Activated CD4-positive, alpha-beta memory T cell treated with anti-CD3 and anti-CD28 coated beads for 36 hours (primary cell): Measurements from ENCODE around the gene NSD1. TPM values are rescaled to one million over a fixed set of nuclear protein-coding genes. Genes with fewer than 3 reads are reported as not detected.
"Not testable (repeated sequence)": the region's sequence is repeated elsewhere in the genome, so short reads cannot be mapped to it uniquely, and the experiment has no call there.

Source experiments
- CTCF ChIA-PET: fragments of 350-600 bp; sonication (Branson Sonifier 250); formaldehyde crosslinking; loops from one replicate; lab custom pipeline; 2021; ENCODE audit warnings: antibody characterized with exemption, inconsistent platforms; lab: Charles Lee
- POLR2A ChIA-PET: fragments of 350-600 bp; sonication (Branson Sonifier 250); formaldehyde crosslinking; loops from one replicate; lab custom pipeline; 2021; ENCODE audit warnings: antibody characterized with exemption; lab: Charles Lee
- DNase-seq: peaks from one replicate; pipeline ENCODE4 v3.0.0-alpha.2; 2020
- H3K27ac Mint-ChIP-seq: one replicate; pipeline ENCODE4 v1.8.0; 2021; ENCODE audit warnings: mixed read lengths
- H3K27me3 Mint-ChIP-seq: one replicate; pipeline ENCODE4 v1.8.0; 2021; ENCODE audit warnings: mixed read lengths
- H3K36me3 Mint-ChIP-seq: one replicate; pipeline ENCODE4 v1.8.0; 2021; ENCODE audit warnings: mixed read lengths
- H3K4me1 Mint-ChIP-seq: one replicate; pipeline ENCODE4 v1.8.0; 2021; ENCODE audit warnings: low read depth, mixed read lengths
- H3K4me3 Mint-ChIP-seq: one replicate; pipeline ENCODE4 v1.8.0; 2021; ENCODE audit warnings: mild to moderate bottlenecking, mixed read lengths
- H3K9me3 Mint-ChIP-seq: one replicate; pipeline ENCODE4 v1.8.0; 2021; ENCODE audit warnings: mixed read lengths
- intact Hi-C: fragments of 100-400 bp; cut with micrococcal nuclease; formaldehyde crosslinking; loops from one replicate; pipeline ENCODE4 v1.15.1; 2023
- total RNA-seq, 2 experiments: library from RNA; stranded (reverse); gene quantifications; one replicate each; pipeline ENCODE4 v1.2.3, GENCODE V29; 2021

NSD1 gene
- total RNA-seq, 2 experiments from 2014 or later: 54.6 to 55.5 TPM

DNA sequence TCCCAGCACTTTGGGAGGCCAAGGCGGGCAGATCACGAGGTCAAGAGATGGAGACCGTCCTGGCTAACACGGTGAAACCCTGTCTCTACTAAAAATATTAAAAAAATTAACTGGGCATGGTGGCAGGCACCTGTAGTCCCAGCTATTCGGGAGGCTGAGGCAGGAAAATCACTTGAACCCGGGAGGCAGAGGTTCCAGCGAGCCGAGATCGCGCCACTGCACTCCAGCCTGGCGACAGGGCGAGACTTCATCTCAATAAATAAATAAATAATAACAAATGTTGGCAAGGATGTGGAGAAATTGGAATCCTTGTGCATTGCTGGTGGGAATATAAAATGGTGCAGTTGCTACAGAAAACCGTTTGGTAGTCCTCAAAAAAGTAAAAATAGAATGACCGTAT, 209.4 kb downstream of the NSD1 start:
- H3K9me3 Mint-ChIP-seq, H3K27me3 Mint-ChIP-seq, H3K27ac Mint-ChIP-seq, POLR2A ChIA-PET, DNase-seq, intact Hi-C loops, H3K4me3 Mint-ChIP-seq: not testable (repeated sequence)
- CTCF ChIA-PET: interaction anchor here (0.6 to 1.2 kb wide), 2 partner anchors 7 to 623 kb away, joined by 3 read pairs; no protein-coding TSS in a partner anchor
- Mint-ChIP-seq H3K4me1 (peaks cover 35% of the 10 kb centered on the region), H3K36me3 (peaks cover 33% of the 10 kb centered on the region)

DNA sequence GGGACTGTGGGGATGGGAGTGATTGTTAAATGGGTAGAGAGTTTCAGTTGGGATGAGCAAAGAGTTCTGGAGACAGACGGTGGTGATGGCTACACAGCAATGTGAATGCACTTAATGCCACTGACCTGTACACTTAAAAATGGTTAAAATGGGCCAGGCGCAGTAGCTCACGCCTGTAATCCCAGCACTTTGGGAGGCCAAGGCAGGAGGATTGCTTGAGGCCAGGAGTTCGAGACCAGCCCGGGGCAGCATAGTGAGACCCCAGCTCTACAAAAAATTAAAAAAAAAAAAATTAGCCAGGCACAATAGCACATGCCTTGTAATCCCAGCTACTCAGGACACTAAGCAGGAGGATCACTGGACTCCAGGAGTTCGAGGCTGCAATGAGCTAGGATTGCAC, 210.2 kb downstream of the NSD1 start:
- H3K4me1 Mint-ChIP-seq: peaks cover 37% of the 10 kb centered on the region

DNA sequence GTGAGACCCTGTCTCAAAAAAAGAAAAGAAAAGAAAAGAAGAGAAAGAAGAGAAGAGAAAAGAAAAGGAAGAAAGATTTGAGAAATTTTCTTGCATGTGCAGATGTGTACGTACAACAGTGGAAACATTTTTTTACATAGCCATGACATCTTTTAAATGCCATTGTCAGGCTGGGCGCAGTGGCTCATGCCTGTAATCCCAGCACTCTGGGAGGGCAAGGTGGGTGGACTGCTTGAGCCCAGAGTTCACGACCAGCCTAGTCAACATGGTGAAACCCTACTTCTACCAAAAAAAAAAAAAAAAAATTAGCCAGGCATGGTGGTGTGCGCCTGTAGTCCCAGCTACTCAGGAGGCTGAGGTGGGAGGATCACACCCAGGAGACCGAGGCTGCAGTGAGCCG, 211.3 kb downstream of the NSD1 start:
- ChIA-PET CTCF (no interaction called here), POLR2A (interaction anchor here (0.6 kb wide), 1 partner anchor 35 kb away, joined by 4 read pairs; no protein-coding TSS in a partner anchor)
- intact Hi-C loops: no loop called here
- no peaks in the 10 kb centered on the region for H3K27me3 Mint-ChIP-seq
- H3K27ac Mint-ChIP-seq: no peak overlapping the region
- H3K9me3 Mint-ChIP-seq: no peaks in the 10 kb centered on the region
- H3K36me3 Mint-ChIP-seq: peaks cover 24% of the 10 kb centered on the region
- DNase-seq: no peak
- H3K4me3 Mint-ChIP-seq: no peak overlapping the region
- peaks cover 40% of the 10 kb centered on the region for H3K4me1 Mint-ChIP-seq

More for the DNA sequence above, 210.2 kb downstream of the NSD1 start:
- no peaks in the 10 kb centered on the region for H3K9me3 Mint-ChIP-seq
- intact Hi-C loops: no loop called here
- peaks cover 33% of the 10 kb centered on the region for H3K36me3 Mint-ChIP-seq
- H3K27me3 Mint-ChIP-seq: no peaks in the 10 kb centered on the region
- POLR2A ChIA-PET: no interaction called here
- no peak for DNase-seq
- no peak overlapping the region for H3K27ac Mint-ChIP-seq
- CTCF ChIA-PET: interaction anchor here (0.5 to 0.8 kb wide), 2 partner anchors 8 to 406 kb away, joined by 3 read pairs; no protein-coding TSS in a partner anchor
- H3K4me3 Mint-ChIP-seq: no peak overlapping the region

DNA sequence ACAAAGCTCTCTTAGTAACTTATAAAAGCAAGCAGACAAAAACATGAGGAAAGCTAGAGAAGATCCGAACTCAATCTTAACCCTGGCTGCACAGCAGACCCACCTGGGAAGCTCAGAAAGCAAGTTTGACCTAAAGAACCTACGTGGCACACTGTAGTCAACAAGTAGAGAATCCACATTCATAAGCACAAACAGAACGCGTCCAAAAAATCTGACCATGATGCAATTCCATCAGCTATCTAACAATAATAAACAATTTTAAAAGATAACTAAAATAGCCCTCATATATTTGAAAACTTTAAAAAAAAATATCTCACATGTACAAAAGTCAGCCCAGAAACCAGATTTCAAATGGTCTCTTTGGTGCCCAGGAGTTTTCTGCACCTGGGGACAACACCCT, 213.2 kb downstream of the NSD1 start:
- intact Hi-C loops: no loop called here
- peaks cover 45% of the 10 kb centered on the region for H3K4me1 Mint-ChIP-seq
- H3K27ac Mint-ChIP-seq: peak overlapping the region; percentile 35
- CTCF ChIA-PET: interaction anchor here (0.5 to 1.8 kb wide), 11 partner anchors 13 to 154 kb away, joined by 3 to 6 read pairs (median 3); partner anchors contain the start of gene SLC34A1
- peaks cover 15% of the 10 kb centered on the region for H3K36me3 Mint-ChIP-seq
- no peak overlapping the region for H3K4me3 Mint-ChIP-seq
- DNase-seq: no peak
- no peaks in the 10 kb centered on the region for H3K9me3 Mint-ChIP-seq
- POLR2A ChIA-PET: no interaction called here
- no peaks in the 10 kb centered on the region for H3K27me3 Mint-ChIP-seq

DNA sequence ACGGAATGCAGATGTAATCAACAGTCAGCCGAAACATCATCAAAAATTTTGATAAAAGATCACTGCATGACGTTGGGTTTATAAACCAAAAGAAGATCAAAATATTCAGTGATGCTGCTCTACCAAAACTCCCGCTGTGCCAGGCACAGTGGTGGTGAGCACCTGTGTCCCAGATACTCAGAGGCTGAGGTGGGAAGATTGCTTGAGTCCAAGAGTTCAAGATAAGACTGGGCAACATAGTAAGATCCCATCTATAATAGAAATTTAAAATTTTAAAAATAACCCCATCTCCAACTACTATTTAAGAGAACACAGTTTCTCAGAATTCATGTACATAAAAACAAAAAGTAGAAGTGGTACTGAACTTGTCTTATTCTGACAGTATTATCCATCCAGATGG, 214.1 kb downstream of the NSD1 start:
- no peak for DNase-seq
- H3K9me3 Mint-ChIP-seq: no peaks in the 10 kb centered on the region
- CTCF ChIA-PET: interaction anchor here (1.2 kb wide), 2 partner anchors 43 to 55 kb away, joined by 3 to 4 read pairs; no protein-coding TSS in a partner anchor
- intact Hi-C loops: no loop called here
- no peak overlapping the region for H3K4me3 Mint-ChIP-seq
- peaks cover 13% of the 10 kb centered on the region for H3K36me3 Mint-ChIP-seq
- POLR2A ChIA-PET: interaction anchor here (0.5 kb wide), 1 partner anchor 37 kb away, joined by 3 read pairs; the partner anchor contains the start of gene SLC34A1
- peaks cover 49% of the 10 kb centered on the region for H3K4me1 Mint-ChIP-seq
- H3K27me3 Mint-ChIP-seq: no peaks in the 10 kb centered on the region
- peak overlapping the region; percentile 55 for H3K27ac Mint-ChIP-seq

DNA sequence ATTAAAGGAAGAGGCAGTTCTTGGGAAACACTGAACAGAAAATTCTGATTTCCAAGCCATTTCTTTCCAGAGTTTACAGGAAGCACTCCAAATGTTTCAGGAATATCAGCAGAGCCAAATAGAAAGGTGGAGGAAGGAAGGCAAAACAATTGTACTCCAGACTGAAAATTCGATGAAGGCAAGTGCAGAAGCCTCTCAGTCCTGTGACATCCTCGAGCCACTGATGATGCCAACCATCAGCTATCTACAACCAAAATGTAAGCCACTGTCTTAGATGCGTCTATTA, 215.7 kb downstream of the NSD1 start:
- DNase-seq: no peak
- H3K4me3 Mint-ChIP-seq: no peak overlapping the region
- H3K27ac Mint-ChIP-seq: no peak overlapping the region
- intact Hi-C loops: no loop called here
- H3K9me3 Mint-ChIP-seq: no peaks in the 10 kb centered on the region
- H3K27me3 Mint-ChIP-seq: no peaks in the 10 kb centered on the region
- ChIA-PET POLR2A (interaction anchor here (0.7 kb wide), 1 partner anchor 833 kb away, joined by 3 read pairs; no protein-coding TSS in a partner anchor), CTCF (interaction anchor here (1.2 to 5.7 kb wide), 7 partner anchors 21 to 152 kb away, joined by 3 to 33 read pairs (median 4); no protein-coding TSS in a partner anchor)
- peaks cover 46% of the 10 kb centered on the region for H3K4me1 Mint-ChIP-seq
- peaks cover 8% of the 10 kb centered on the region for H3K36me3 Mint-ChIP-seq

DNA sequence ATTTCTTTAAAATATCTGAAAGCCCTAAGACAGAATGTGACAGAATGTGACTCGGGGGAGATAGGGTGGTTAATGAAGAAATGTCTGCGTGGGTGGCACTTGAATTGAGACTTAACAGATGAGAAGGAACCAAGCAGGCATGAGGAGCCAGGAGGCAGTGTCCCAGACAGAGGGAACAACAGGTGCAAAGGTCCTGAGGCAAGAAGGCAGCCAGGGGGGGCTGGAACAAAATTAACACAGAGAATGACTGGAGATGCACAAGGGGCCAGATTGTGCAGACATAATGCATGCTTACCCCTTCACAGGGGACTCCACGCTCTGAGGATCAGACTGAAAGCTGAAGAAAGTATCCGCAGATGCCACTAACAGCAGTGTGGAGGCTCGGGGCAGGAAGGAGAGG, 216.2 kb downstream of the NSD1 start:
- CTCF ChIA-PET: interaction anchor here (1.2 to 5.7 kb wide), 5 partner anchors 7 to 52 kb away, joined by 3 to 33 read pairs (median 3); no protein-coding TSS in a partner anchor
- no peaks in the 10 kb centered on the region for H3K9me3 Mint-ChIP-seq
- H3K36me3 Mint-ChIP-seq: peaks cover 8% of the 10 kb centered on the region
- peaks cover 51% of the 10 kb centered on the region for H3K4me1 Mint-ChIP-seq
- no peak for DNase-seq
- POLR2A ChIA-PET: interaction anchor here (1.4 kb wide), 1 partner anchor 39 kb away, joined by 5 read pairs; no protein-coding TSS in a partner anchor
- peak overlapping the region; percentile 64 for H3K4me3 Mint-ChIP-seq
- no peaks in the 10 kb centered on the region for H3K27me3 Mint-ChIP-seq
- intact Hi-C loops: loop anchor here (2.0 to 5.0 kb wide), 4 partner anchors 37 to 962 kb away; partner anchors contain the start of genes HIGD2A, NOP16 and NSD1
- peak overlapping the region; percentile 9 for H3K27ac Mint-ChIP-seq

Other genes starting within 250 kb of the NSD1 start
- gene HK3, start 234.4 kb upstream of the NSD1 start, total RNA-seq: under 1 TPM; 0.22 to 0.62 TPM
- gene UIMC1, start 127.0 kb upstream of the NSD1 start, total RNA-seq: 10 to 100 TPM; 52.9 to 53.5 TPM
- 10 to 100 TPM; 12.7 to 15.6 TPM for gene ZNF346, start 111.1 kb upstream of the NSD1 start, total RNA-seq
- gene FGFR4, start 46.9 kb upstream of the NSD1 start, total RNA-seq: under 1 TPM; 0.76 to 0.87 TPM
- 10 to 100 TPM; 21.7 to 22.1 TPM for gene RAB24, start 169.9 kb downstream of the NSD1 start, total RNA-seq
- gene PRELID1, start 170.0 kb downstream of the NSD1 start, total RNA-seq: 100 to 1,000 TPM; 247 to 248 TPM
- 10 to 100 TPM; 31.2 to 33.4 TPM for gene MXD3, start 178.1 kb downstream of the NSD1 start, total RNA-seq
- 100 to 1,000 TPM in 1 of 2 experiments, 10 to 100 TPM in 1; 98.3 to 104 TPM for gene LMAN2, start 217.9 kb downstream of the NSD1 start, total RNA-seq
- gene RGS14, start 224.2 kb downstream of the NSD1 start, total RNA-seq: 10 to 100 TPM; 43.9 to 47.2 TPM